Endothelial cell of umbilical vein (primary cell): ENCODE measurements around the gene NOS2.

Experiments used
- CTCF ChIP-seq, 2 donors: IDR thresholded peaks; 1 replicate in 1 of 2; 2 replicates in 1 of 2; pipeline ENCODE4 v1.5.1; 2011; ENCODE audit warnings: low read length in 2 of 2, mild to moderate bottlenecking in 2 of 2, moderate library complexity in 2 of 2, control low read depth in 1 of 2, inconsistent platforms in 1 of 2, low read depth in 1 of 2; ENCODE audit not compliant: insufficient read depth in 1 of 2; ENCODE audit errors: extremely low read depth in 1 of 2
- FOS ChIP-seq: IDR thresholded peaks from 2 replicates; pipeline ENCODE4 v1.6.1; 2011; ENCODE audit warnings: mild to moderate bottlenecking, low read length, moderate library complexity, borderline replicate concordance; ENCODE audit not compliant: insufficient read depth
- POLR2AphosphoS5 ChIP-seq: IDR thresholded peaks from 2 replicates; pipeline ENCODE4 v1.6.1; 2012; ENCODE audit warnings: low read depth, mild to moderate bottlenecking, control low read depth, low read length, moderate library complexity; ENCODE audit not compliant: insufficient read depth

- no peak for TF ChIP-seq FOS
- no peak for TF ChIP-seq CTCF (IDR thresholded peaks at IDR 0.05; ENCODE audit: extremely low read depth in 1 of 2, insufficient read depth in 1 of 2, low read depth in 1 of 2, low read length in 2 of 2)
- TF ChIP-seq POLR2AphosphoS5, result no peak
Measured at GRCh38 chr17:27783440-27784350, 16.6 kb downstream of the NOS2 start.
